SU-DHL-6 (cell line): ENCODE data around the gene TVP23A.

Source experiments
- H2AFZ ChIP-seq: fragments of 200-600 bp; sonication (generic); 2 replicates; pipeline ENCODE4 v1.6.1; 2014; ENCODE audit warnings: low read depth, mild to moderate bottlenecking, moderate library complexity, mixed read lengths, antibody characterized with exemption, low read length; ENCODE audit not compliant: severe bottlenecking
- H3F3A ChIP-seq: fragments of 200-600 bp; shearing (Covaris generic); 2 replicates; pipeline ENCODE4 v1.6.0; 2016; ENCODE audit warnings: antibody characterized with exemption, mild to moderate bottlenecking; ENCODE audit not compliant: insufficient read depth
- H3K27ac ChIP-seq: fragments of 200-600 bp; sonication (generic); 2 replicates; pipeline ENCODE4 v1.5.1; 2016; ENCODE audit warnings: low read depth, mild to moderate bottlenecking, low read length, moderate library complexity, mixed read lengths
- H3K27me3 ChIP-seq: fragments of 200-600 bp; sonication (generic), shearing (Covaris generic); 2 replicates; pipeline ENCODE4 v1.6.0; 2014; ENCODE audit warnings: mild to moderate bottlenecking, low read length
- H3K36me3 ChIP-seq: fragments of 200-600 bp; sonication (generic); 2 replicates; pipeline ENCODE4 v1.6.1; 2014; ENCODE audit warnings: mild to moderate bottlenecking, low read length, mixed read lengths
- H3K4me2 ChIP-seq: fragments of 300-600, 200-600 bp; shearing (Covaris generic), sonication (generic); 2 replicates; pipeline ENCODE4 v1.6.0; 2014; ENCODE audit warnings: low read length, low read depth, mild to moderate bottlenecking; ENCODE audit not compliant: poor library complexity, severe bottlenecking
- H3K4me3 ChIP-seq: fragments of 200-600 bp; sonication (generic); 2 replicates; pipeline ENCODE4 v1.5.1; 2014; ENCODE audit warnings: antibody characterized with exemption, low read length, mild to moderate bottlenecking, mixed read lengths; ENCODE audit not compliant: insufficient read depth, poor library complexity, severe bottlenecking
- H3K79me2 ChIP-seq: fragments of 200-600 bp; sonication (generic); 2 replicates; pipeline ENCODE4 v1.6.1; 2014; ENCODE audit warnings: mild to moderate bottlenecking, low read length, moderate library complexity; ENCODE audit not compliant: insufficient read depth
- H3K9ac ChIP-seq: fragments of 200-600 bp; sonication (generic); 2 replicates; pipeline ENCODE4 v1.7.0; 2014; ENCODE audit warnings: mild to moderate bottlenecking, low read length
- H3K9me2 ChIP-seq: fragments of 200-600 bp; sonication (generic); replicated peaks from 2 replicates; pipeline ENCODE4 v1.6.1; 2014; ENCODE audit warnings: low read length; ENCODE audit not compliant: insufficient read depth
- H3K9me3 ChIP-seq: fragments of 200-600 bp; sonication (generic); 2 replicates; pipeline ENCODE4 v1.6.1; 2014; ENCODE audit warnings: low read length, mixed read lengths; ENCODE audit not compliant: insufficient read depth
- H4K20me1 ChIP-seq: fragments of 200-600 bp; sonication (generic); 2 replicates; pipeline ENCODE4 v1.6.1; 2014; ENCODE audit warnings: low read depth, mild to moderate bottlenecking, antibody characterized with exemption, low read length, moderate library complexity, mixed read lengths
- EZH2phosphoT487 ChIP-seq: fragments of 200-600 bp; sonication (generic), shearing (Covaris generic); conservative IDR thresholded peaks from 2 replicates; pipeline ENCODE4 v1.6.1; 2018; ENCODE audit warnings: mild to moderate bottlenecking, antibody characterized with exemption, low read length, moderate library complexity, mixed read lengths
- TF ChIP-seq, protein P1 (sequence below): fragments of 200-600 bp; sonication (generic); IDR thresholded peaks from one replicate; pipeline ENCODE4 v1.5.1; 2017; ENCODE audit warnings: antibody characterized with exemption, mild to moderate bottlenecking, low read length, moderate library complexity; ENCODE audit not compliant: insufficient read depth, poor library complexity, severe bottlenecking

TVP23A gene

DNA sequence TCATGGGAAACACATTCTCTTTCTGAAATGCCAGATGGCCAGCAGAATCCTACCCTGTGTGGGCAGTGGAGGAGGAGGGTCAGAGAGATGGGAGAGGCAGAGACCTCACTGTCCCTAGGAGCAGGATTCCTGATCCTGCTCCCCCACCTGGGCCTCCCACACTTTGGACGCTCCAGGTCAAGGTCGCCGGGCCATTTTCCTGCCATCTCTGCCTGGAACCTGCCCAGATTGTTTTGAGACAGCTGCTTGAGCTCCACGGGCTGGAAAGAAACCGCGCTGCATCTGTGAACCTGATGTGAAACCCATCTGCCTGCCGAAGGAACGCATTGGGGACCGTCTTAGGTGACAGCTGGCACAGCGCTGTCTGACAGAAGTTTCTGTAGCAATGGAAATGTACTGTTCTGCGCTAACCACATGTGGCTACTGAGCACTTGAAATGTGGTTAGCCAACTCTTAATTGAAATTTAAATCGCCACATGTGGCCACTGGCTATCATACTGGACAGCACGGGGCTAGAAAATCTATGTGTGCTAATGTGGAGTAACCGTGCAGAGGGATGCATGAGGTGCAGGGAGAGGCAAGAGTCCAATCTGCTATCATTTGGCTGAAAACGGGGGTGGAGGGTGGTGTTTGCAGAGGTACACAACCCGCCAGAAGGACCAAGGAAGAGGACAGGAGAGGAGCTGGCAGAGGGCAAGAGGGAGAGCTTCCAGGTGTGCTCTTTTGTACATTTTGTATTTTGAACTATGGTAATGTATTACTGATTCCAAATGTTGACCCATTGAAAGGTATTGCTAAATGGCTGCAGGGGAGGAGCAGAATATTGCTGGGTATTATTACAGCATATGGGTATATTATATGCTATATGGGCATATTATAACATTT, 90.3 kb downstream of the TVP23A start:
- no peaks in the 10 kb centered on the region for H3K36me3 ChIP-seq
- H3F3A ChIP-seq, result no peaks in the 10 kb centered on the region
- H3K27me3 ChIP-seq, result no peaks in the 10 kb centered on the region
- no peak overlapping the region for H3K4me2 ChIP-seq
- no peak for TF ChIP-seq EZH2phosphoT487
- TF ChIP-seq, protein P1, sequence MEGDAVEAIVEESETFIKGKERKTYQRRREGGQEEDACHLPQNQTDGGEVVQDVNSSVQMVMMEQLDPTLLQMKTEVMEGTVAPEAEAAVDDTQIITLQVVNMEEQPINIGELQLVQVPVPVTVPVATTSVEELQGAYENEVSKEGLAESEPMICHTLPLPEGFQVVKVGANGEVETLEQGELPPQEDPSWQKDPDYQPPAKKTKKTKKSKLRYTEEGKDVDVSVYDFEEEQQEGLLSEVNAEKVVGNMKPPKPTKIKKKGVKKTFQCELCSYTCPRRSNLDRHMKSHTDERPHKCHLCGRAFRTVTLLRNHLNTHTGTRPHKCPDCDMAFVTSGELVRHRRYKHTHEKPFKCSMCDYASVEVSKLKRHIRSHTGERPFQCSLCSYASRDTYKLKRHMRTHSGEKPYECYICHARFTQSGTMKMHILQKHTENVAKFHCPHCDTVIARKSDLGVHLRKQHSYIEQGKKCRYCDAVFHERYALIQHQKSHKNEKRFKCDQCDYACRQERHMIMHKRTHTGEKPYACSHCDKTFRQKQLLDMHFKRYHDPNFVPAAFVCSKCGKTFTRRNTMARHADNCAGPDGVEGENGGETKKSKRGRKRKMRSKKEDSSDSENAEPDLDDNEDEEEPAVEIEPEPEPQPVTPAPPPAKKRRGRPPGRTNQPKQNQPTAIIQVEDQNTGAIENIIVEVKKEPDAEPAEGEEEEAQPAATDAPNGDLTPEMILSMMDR, result no peak
- H3K4me3 ChIP-seq, result no peak overlapping the region
- no peak overlapping the region for H3K9ac ChIP-seq
- no peaks in the 10 kb centered on the region for H3K9me3 ChIP-seq
- no peak overlapping the region for H2AFZ ChIP-seq
- H3K27ac ChIP-seq, result no peak overlapping the region
- no peaks in the 10 kb centered on the region for H3K9me2 ChIP-seq
- no peaks in the 10 kb centered on the region for H3K79me2 ChIP-seq
- H4K20me1 ChIP-seq, result no peaks in the 10 kb centered on the region
